HuH-7.5 (cell line): ENCODE measurements around the gene SRPK1.
"Not testable (repeated sequence)": the region's sequence is repeated elsewhere in the genome, so short reads cannot be mapped to it uniquely, and the experiment has no call there.

ENCODE experiments used
- DNase-seq: peaks from one replicate; pipeline ENCODE4 v3.0.0; 2011; ENCODE audit warnings: low spot score

The SRPK1 gene

DNA sequence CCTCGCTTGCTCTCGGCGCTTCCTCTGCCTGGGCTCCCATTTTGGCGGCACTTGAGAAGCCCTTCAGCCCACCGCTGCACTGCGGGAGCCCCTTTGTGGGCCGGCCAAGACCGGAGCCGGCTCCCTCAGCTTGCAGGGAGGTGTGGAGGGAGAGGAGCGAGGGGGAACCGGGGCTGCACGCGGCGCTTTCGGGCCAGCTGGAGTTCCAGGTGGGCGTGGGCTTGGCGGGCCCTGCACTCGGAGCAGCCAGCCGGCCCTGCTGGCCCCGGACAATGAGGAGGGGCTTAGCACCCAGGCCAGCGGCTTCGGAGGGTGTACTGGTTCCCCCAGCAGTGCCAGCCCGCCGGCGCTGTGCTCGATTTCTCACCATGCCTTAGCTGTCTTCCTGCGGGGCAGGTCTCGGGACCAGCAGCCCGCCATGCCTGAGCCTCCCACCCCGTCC, 10.2 kb upstream of the SRPK1 start:
- DNase-seq, result no peak

GRCh38 chr6:35929601-35930000, 8.7 kb upstream of the SRPK1 start:
- no peak for DNase-seq

DNA sequence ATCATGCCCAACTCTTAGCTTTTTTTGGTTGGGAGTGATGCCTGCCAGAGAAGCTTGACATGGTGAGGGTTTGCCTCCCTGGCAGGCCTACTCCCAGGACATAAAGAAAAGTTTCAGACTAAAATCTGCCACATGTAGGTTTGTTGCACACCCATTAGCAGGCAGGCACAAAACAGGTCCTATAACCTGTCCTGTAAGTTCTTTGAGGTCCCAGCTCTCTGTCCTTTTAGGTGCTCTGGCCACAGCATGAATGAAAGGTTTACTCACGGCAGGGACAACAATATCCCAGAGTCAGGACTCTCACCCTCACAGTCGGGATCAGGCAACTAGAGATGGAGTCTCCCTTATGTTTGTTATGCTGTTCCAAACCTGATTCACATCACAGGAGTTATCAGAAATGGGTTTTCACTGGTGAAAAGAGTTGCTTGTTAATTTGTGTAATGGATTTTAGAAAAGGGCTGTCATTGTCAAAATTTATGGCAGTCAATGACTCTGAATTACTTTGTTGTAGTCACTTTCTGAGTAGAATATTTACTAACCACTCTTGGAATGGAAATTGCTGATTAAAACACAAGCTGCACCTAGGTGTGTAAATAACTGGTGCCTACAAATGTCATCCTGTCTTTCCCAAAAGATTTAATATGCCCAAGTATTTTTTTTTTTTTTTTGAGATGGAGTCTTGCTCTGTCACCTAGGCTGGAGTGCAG, 5.8 kb upstream of the SRPK1 start:
- no peak for DNase-seq

- DNase-seq, result no peak
These were observed 5.1 kb upstream of the SRPK1 start for GRCh38 chr6:35925961-35926360.

DNA sequence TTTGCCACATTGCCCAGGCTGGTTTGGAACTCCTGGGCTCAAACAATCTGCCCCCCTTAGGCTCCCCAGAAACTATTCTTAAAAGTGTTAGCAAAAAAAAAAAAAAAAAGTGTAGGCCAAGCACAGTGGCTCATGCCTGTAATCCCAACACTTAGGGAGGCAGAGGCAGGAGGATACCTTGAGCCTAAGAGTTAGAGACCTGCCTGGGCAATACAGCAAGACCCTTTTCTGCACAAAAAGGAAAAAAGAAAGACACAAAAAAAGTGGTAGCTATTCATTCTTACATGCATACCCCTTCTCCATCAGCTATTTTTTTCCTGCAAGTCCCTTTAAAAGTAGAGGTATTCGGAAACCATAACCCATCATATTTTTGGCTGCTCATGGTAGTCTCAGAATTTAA, 3.2 kb upstream of the SRPK1 start:
- no peak for DNase-seq

DNA sequence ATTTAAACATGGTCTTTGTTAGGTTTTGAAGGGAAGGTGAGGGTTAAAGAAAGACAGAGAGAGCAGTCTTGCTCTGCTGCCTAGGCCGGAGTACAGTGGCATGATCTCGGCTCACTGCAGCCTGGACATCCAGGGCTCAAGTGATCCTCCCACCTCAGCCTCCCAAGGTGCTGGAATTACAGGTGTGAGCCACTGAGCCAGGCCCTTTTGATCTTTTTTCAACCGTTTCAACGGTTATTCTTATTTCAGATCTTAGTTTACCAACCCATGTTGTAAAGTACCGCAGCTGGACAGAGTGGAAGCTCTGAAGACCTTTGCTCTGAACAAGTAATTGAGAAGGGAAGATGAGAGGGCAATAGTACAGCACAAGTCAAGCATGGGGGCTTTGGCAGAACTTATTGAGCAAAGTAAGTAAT, 1.2 kb upstream of the SRPK1 start:
- DNase-seq, result no peak

DNA sequence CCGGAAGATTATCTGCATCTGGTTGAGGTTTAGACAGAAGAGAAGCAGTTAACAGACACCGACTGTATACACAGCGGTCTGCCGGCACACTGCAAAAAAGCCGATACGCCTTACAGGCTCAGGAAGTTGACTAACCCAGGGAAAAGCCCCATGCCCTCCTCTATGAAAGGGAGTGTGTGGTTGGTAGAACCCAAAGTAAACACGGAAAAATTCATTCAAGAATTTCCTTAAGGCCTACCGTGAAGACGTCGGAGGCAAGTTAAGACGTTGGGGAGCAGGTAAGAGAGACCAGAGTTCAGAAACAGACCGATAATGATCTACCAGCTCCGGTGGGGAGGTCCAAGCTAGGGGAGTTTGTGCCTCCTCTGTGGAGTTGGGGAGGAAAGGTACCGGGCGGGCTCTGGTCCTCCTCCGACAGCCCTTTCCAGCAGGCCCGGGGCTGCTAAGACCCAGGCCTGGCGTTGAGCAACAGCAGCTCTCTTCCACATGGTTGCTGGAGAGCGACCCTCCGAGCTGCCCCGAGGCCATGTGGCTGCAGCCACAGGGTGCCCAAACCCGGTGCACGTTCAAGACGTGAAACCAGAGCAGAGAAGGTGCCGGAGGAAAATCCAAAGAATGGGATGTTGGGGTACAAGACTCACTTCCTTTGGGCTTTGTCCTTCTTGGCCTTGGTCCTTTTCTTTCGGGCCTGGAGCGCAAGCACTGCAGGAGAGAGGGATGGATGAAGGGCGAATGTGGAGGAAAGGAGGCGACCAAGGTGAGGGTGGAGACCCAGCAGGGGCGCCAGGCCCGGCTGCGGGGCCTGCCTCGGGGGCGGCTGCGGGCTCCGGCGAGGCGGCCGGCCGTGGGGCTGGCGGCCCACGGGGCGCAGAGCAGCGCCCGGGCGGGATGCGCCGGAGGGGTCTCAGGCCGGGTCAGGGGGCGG, 809 bp downstream of the SRPK1 start:
- DNase-seq, result peak; percentile 34

DNA sequence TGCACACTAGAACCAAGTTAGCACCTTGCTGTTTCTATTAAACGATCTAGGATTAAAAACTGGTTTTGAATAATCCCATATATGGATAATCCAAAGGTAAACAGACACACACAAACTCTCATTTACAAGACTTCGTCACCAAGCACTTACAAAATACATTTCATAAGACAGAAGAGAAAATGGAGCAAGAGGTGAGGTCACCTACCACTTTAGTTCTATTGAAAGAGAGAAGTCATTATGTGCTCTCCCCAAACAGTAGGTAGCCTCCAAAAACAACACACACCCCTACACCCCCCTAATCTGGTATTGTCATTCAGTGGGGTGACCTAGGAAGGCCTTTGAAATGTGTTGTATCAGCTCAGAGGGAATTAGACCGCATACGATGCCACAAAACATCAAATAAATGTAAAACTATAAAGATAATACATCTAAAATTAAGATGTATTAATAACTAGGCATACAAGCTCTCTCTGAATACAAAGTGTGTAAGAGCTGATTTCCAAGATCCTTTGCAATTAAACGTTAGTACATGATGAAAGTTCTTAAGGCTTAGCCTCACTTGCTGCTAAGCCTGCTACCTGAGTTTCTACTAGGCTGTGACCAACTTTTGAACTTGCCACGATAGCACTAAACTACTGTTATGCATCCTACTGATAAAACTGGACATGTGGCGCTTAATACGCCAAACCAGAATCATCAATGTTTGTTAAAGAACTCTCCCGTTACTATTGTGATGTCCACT, 1.6 kb downstream of the SRPK1 start:
- no peak for DNase-seq

DNA sequence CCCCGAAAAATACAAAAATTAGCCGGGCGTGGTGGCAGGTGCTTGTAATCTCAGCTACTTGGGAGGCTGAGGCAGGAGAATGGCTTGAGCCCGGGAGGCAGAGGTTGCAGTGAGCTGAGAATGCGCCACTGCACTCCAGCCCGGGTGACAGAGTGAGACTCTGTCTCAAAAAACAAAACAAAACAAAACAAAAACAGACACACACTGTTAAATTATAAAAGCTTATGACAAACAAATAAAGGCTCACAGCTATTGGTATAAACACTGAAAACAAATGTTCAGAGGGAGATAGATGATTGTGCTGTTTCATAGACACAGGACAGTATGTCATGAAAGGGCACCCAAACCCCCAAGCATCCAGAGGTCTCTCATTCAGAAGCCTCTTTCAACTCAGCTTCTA, 4.0 kb downstream of the SRPK1 start:
- DNase-seq, result not testable (repeated sequence)

- no peak for DNase-seq
These were observed 4.8 kb downstream of the SRPK1 start for GRCh38 chr6:35916056-35916455.

- DNase-seq, result no peak
These were observed 6.4 kb downstream of the SRPK1 start for GRCh38 chr6:35914536-35914935.

DNA sequence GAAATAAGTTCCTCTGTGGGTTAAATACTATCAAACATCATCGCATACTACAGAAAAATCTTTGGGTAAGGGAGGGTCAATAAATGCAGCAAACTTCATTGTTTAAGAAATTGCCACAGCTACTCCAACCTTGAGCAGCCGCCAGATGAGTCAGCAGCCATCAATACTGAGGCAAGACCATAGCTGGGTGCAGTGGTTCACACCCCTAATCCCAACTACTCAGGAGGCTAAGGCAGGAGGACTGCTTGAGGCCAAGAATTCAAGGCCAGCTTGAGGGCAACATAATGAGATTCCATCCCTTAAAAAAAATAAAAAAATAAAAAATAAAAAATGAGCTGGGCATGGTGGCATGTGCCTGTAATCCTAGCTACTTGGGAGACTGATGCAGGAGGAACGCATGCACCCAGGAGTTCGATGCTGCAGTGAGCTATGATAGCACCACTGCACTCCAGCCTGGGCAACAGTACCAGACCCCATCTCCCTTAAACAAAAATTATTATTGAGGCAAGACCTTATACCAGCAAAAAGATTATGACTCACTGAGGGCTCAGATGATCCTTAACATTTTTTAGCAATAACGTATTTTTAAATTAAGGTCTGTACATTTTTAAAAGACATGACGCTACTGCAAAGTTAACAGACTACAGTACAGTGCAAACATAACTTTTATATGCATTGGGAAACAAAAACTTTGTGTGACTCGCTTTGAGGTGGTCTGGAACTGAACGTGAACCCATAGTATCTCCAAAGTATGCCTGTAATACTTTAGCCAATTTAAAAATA, 8.8 kb downstream of the SRPK1 start:
- DNase-seq, result no peak

DNA sequence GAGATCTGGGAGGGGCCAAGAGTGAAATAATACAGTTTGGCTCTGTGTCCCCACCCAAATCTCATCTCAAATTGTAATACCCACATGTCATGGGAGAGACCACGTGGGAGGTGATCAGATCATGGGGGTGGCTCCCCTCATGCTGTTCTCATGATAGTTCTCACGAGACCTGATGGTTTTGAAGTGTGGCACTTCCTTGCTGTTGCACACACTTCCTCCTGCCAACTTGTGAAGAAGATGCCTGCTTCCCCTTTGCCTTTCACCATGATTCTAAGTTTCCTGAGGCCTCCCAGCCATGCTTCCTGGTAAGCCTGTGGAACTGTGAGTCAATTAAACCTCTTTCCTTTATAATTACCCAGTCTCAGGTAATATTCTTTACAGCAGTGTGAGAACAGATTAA, 11.3 kb downstream of the SRPK1 start:
- not testable (repeated sequence) for DNase-seq

- DNase-seq, result not testable (repeated sequence)
These were observed 12.0 kb downstream of the SRPK1 start for GRCh38 chr6:35908753-35909401.

- no peak for DNase-seq
These were observed 13.1 kb downstream of the SRPK1 start for GRCh38 chr6:35907750-35908149.

DNA sequence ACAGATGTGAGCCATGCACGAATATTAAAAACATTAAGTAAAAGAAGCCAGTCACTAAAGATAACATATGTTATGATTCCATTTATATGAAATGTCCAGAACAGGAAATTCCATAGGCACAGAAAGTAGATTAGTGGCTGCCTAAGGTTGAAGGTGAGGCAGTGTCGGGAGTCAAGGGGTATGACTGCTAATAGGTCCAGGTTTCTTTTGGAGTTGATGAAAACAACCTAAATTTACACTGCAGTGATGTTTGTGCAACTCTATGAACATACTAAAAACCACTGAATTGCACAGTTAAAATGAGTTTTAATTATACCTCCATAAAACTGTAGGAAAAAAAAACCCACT, 14.4 kb downstream of the SRPK1 start:
- no peak for DNase-seq

- DNase-seq, result no peak
These were observed 14.9 kb downstream of the SRPK1 start for GRCh38 chr6:35905841-35906498.

DNA sequence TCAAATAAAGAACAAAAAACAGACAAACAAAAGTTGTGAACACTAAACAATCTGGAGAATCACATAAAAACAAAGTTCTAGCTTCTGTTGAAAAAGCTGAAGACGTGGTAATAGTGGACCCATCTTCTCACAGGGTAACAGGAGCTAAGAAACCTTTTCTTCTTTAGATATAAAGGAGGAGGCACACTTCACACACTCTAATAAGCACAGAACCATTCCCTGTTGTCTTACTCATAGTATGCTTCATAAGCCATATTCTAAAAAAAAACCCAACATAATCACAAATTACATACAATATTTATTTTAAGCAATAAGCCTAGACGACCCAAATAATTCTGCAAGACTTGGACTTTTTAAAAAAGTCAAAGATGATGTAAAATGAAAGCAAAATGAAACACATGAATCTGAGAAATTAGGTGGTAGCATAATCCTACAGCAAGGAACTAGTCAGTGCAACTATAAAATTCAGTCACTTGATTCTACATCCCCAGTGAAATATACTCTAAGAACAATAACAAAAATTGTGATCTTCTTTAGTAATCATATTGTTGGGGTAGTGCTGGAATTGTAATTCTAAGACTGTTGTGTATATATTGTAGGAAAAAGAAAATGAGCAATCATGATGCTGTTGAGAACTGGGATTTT, 15.6 kb downstream of the SRPK1 start:
- DNase-seq, result no peak

DNA sequence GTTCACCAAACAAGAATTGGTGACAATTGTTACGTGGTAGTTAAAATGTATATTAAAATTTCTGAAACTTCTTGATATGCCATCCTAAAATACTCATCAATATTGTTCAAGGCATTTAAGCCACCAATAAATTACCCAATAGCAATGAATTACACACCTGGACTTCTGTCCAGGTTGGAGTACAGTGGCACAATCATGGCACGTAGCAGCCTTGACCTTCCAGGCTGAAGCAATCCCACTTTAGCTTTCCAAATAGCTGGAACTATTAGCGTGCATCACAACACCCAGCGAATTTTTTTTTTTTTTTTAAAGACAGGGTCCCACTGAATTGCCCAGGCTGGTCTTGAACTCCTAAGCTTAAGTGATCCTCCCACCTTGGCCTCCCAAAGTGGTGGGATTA, 17.2 kb downstream of the SRPK1 start:
- DNase-seq, result no peak

DNA sequence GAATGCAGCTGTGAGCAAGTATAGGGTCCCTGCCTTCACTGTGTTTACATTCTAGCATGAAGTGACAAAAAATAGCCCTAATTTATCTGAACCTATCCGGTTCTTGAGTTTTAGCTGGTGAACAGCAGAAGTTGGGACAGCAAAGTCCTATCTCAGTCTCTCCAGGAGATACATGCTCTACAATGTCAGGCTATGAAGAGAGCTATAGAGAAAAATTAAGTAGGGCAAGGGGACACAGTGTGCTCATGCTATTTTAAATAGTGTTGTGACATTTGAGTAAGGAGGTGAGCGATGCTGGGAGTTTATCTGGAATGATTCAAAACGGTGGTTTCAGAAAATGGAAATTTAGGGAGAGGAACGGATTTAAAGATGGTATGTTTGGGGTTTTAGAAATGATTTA, 20.4 kb downstream of the SRPK1 start:
- no peak for DNase-seq
